HepG2 (cell line): Measurements from ENCODE around the gene FCER1G. TPM values are rescaled to one million over a fixed set of nuclear protein-coding genes. Genes with fewer than 3 reads are reported as not detected.

Experiments
- ATF2 ChIP-seq: sonication (generic); formaldehyde crosslinking; IDR thresholded peaks from 2 replicates; pipeline ENCODE4 v1.4.0; 2020; ENCODE audit warnings: missing genetic modification reagents
- CBX1 ChIP-seq: IDR thresholded peaks from one replicate; pipeline ENCODE4 v1.6.1; 2016; ENCODE audit warnings: antibody characterized with exemption, low read depth
- ELF3 ChIP-seq: IDR thresholded peaks from 2 replicates; pipeline ENCODE4 v1.6.1; 2016; ENCODE audit warnings: missing genetic modification reagents, missing compliant biosample characterization
- GFI1 ChIP-seq: sonication (generic); formaldehyde crosslinking; IDR thresholded peaks from 2 replicates; pipeline ENCODE4 v1.5.0; 2020; ENCODE audit warnings: missing genetic modification reagents, mild to moderate bottlenecking, borderline replicate concordance
- GLI4 ChIP-seq: sonication (generic); formaldehyde crosslinking; IDR thresholded peaks from 2 replicates; pipeline ENCODE4 v1.5.1; 2020; ENCODE audit warnings: missing genetic modification reagents, mild to moderate bottlenecking, moderate library complexity, borderline replicate concordance
- HOXD1 ChIP-seq: sonication (generic); formaldehyde crosslinking; IDR thresholded peaks from 2 replicates; pipeline ENCODE4 v1.5.0; 2020; ENCODE audit warnings: missing genetic modification reagents
- JUN ChIP-seq: sonication (generic); formaldehyde crosslinking; IDR thresholded peaks from 2 replicates; pipeline ENCODE4 v1.4.0; 2020; ENCODE audit warnings: mild to moderate bottlenecking, missing genetic modification reagents
- LBX2 ChIP-seq: sonication (generic); formaldehyde crosslinking; IDR thresholded peaks from 2 replicates; pipeline ENCODE4 v1.5.0; 2020; ENCODE audit warnings: missing genetic modification reagents, mild to moderate bottlenecking, borderline replicate concordance
- MTF2 ChIP-seq: sonication (generic); formaldehyde crosslinking; IDR thresholded peaks from 2 replicates; pipeline ENCODE4 v1.5.0; 2020; ENCODE audit warnings: missing genetic modification reagents, borderline replicate concordance
- MYNN ChIP-seq: sonication (generic); formaldehyde crosslinking; IDR thresholded peaks from 2 replicates; pipeline ENCODE4 v1.4.0; 2020; ENCODE audit warnings: mild to moderate bottlenecking, low read depth, missing genetic modification reagents
- NFIC ChIP-seq: IDR thresholded peaks from 2 replicates; pipeline ENCODE4 v1.6.1; 2012; ENCODE audit warnings: mild to moderate bottlenecking, low read length, inconsistent platforms
- PBX3 ChIP-seq: sonication (generic); formaldehyde crosslinking; IDR thresholded peaks from 2 replicates; pipeline ENCODE4 v1.8.1; 2023; ENCODE audit warnings: missing genetic modification reagents, inconsistent platforms, borderline replicate concordance
- PHF21A ChIP-seq: sonication (generic); formaldehyde crosslinking; IDR thresholded peaks from 2 replicates; pipeline ENCODE4 v1.5.0; 2020; ENCODE audit warnings: mild to moderate bottlenecking, missing genetic modification reagents
- SIN3A ChIP-seq: IDR thresholded peaks from 2 replicates; pipeline ENCODE4 v1.6.1; 2011; ENCODE audit warnings: low read depth, mild to moderate bottlenecking, control low read depth, low read length, borderline replicate concordance
- SMAD3 ChIP-seq: sonication (generic); formaldehyde crosslinking; IDR thresholded peaks from 2 replicates; pipeline ENCODE4 v1.4.0; 2020; ENCODE audit warnings: missing genetic modification reagents
- SNAPC2 ChIP-seq: sonication (generic); formaldehyde crosslinking; IDR thresholded peaks from 2 replicates; pipeline ENCODE4 v1.8.1; 2022; ENCODE audit warnings: mild to moderate bottlenecking, missing genetic modification reagents
- TAF15 ChIP-seq: fragments of 200-400 bp; formaldehyde crosslinking; IDR thresholded peaks from one replicate; pipeline ENCODE4 v1.6.1; 2018; ENCODE audit warnings: mild to moderate bottlenecking, low read depth, low read length; ENCODE audit not compliant: poor library complexity, severe bottlenecking
- TARDBP ChIP-seq: sonication (generic); formaldehyde crosslinking; IDR thresholded peaks from 2 replicates; pipeline ENCODE4 v1.8.0; 2022; ENCODE audit warnings: mild to moderate bottlenecking, missing genetic modification reagents
- ZBTB42 ChIP-seq: sonication (generic); formaldehyde crosslinking; IDR thresholded peaks from 2 replicates; pipeline ENCODE4 v1.5.0; 2020; ENCODE audit warnings: mild to moderate bottlenecking, missing genetic modification reagents
- ZBTB44 ChIP-seq: sonication (generic); formaldehyde crosslinking; IDR thresholded peaks from 2 replicates; pipeline ENCODE4 v1.4.0; 2020; ENCODE audit warnings: missing genetic modification reagents
- ZFX ChIP-seq: sonication (generic); formaldehyde crosslinking; IDR thresholded peaks from 2 replicates; pipeline ENCODE4 v1.4.0; 2020; ENCODE audit warnings: mild to moderate bottlenecking, low read depth, missing genetic modification reagents, moderate library complexity
- ZNF205 ChIP-seq: IDR thresholded peaks from 2 replicates; pipeline ENCODE4 v1.6.1; 2018; ENCODE audit warnings: missing biosample characterization, missing genetic modification reagents
- ZNF317 ChIP-seq: sonication (generic); formaldehyde crosslinking; IDR thresholded peaks from 2 replicates; pipeline ENCODE4 v1.5.0; 2020; ENCODE audit warnings: mild to moderate bottlenecking, missing genetic modification reagents
- ZNF331 ChIP-seq: sonication (generic); formaldehyde crosslinking; IDR thresholded peaks from 2 replicates; pipeline ENCODE4 v1.4.0; 2020; ENCODE audit warnings: missing genetic modification reagents
- ZNF44 ChIP-seq: sonication (generic); formaldehyde crosslinking; IDR thresholded peaks from 2 replicates; pipeline ENCODE4 v1.5.1; 2020; ENCODE audit warnings: mild to moderate bottlenecking, missing genetic modification reagents
- ZNF576 ChIP-seq: sonication (generic); formaldehyde crosslinking; IDR thresholded peaks from 2 replicates; pipeline ENCODE4 v1.4.0; 2020; ENCODE audit warnings: mild to moderate bottlenecking, missing genetic modification reagents
- ZNF672 ChIP-seq: sonication (generic); formaldehyde crosslinking; IDR thresholded peaks from 2 replicates; pipeline ENCODE4 v1.8.1; 2022; ENCODE audit warnings: missing genetic modification reagents
- ZNF773 ChIP-seq: sonication (generic); formaldehyde crosslinking; IDR thresholded peaks from 2 replicates; pipeline ENCODE4 v1.4.0; 2020; ENCODE audit warnings: missing genetic modification reagents, borderline replicate concordance
- ZNF841 ChIP-seq: sonication (generic); formaldehyde crosslinking; IDR thresholded peaks from 2 replicates; pipeline ENCODE4 v1.8.1; 2023; ENCODE audit warnings: missing genetic modification reagents, borderline replicate concordance
- polyA plus RNA-seq, 8 experiments: library from polyadenylated mRNA; depleted of rRNA in 3 of 8; stranded (reverse) in 7 of 8; unstranded in 1 of 8; fragments of >200 nt; fragmentation: Illumina TruSeq in 4 of 8; extraction: Trizol in 4 of 8; gene quantifications; 2 replicates each; pipeline versions ENCODE4 v1.2.1 to v1.2.3, GENCODE V29; 2011 to 2016; ENCODE audit warnings: low read depth in 4 of 8, missing spikeins in 1 of 8, mixed read lengths in 1 of 8; ENCODE audit not compliant: insufficient read depth in 1 of 8
- total RNA-seq, 5 experiments: library from RNA; depleted of rRNA; stranded (reverse); fragments of >200 nt; fragmentation: Illumina TruSeq; extraction: Trizol; gene quantifications; 2 replicates each; pipeline ENCODE4 v1.2.3, GENCODE V29; 2016; ENCODE audit warnings: low read depth in 1 of 5

The FCER1G gene
- total and polyA plus RNA-seq, 2 of the 13 experiments (the other 11 are each of a cell fraction or from before 2014, with no cell fraction given), result 1.3 to 6.4 TPM

GRCh38 chr1:161238039-161238473, 23.0 kb downstream of the FCER1G start, which contains the start of gene NR1I3 (continued):
- TF ChIP-seq ATF2 (CRISPR knock-in tag), result peak; percentile 61; the same call in 1 of the 2 replicates
- no peak; the same call in 1 of the 2 replicates for TF ChIP-seq ZNF317 (CRISPR knock-in tag)
- TF ChIP-seq ELF3 (CRISPR knock-in tag), result no peak
- no peak; the same call in 1 of the 2 replicates for TF ChIP-seq JUN (CRISPR knock-in tag)
- no peak for TF ChIP-seq SNAPC2
- peak; percentile 92 for TF ChIP-seq PHF21A
- no peak for TF ChIP-seq TAF15
- TF ChIP-seq ZNF44, result no peak
- peak; percentile 47; the same call in 1 of the 2 replicates for TF ChIP-seq ZNF331 (CRISPR knock-in tag)
- TF ChIP-seq ZFX, result peak; percentile 47
- TF ChIP-seq SIN3A, result no peak
- TF ChIP-seq GFI1 (CRISPR knock-in tag), result peak; percentile 91
- no peak for TF ChIP-seq ZBTB42
- no peak for TF ChIP-seq ZNF205 (CRISPR knock-in tag)
- no peak for TF ChIP-seq MYNN (CRISPR knock-in tag)
- no peak for TF ChIP-seq MTF2 (CRISPR knock-in tag)
- TF ChIP-seq NFIC, result no peak
- TF ChIP-seq GLI4 (CRISPR knock-in tag), result no peak
- TF ChIP-seq LBX2 (CRISPR knock-in tag), result no peak
- peak; percentile 77; the same call in 1 of the 2 replicates for TF ChIP-seq TARDBP (CRISPR knock-in tag)
- 0 out of 2 replicates have a peak, but pooled peaks have one; percentile 6 for TF ChIP-seq ZNF841 (CRISPR knock-in tag)
- TF ChIP-seq ZNF672, result no peak
- 0 out of 2 replicates have a peak, but pooled peaks have one; percentile 22 for TF ChIP-seq SMAD3 (CRISPR knock-in tag)
- no peak for TF ChIP-seq HOXD1 (CRISPR knock-in tag)
- no peak for TF ChIP-seq PBX3
- TF ChIP-seq ZNF773 (CRISPR knock-in tag), result no peak
- TF ChIP-seq ZBTB44 (CRISPR knock-in tag), result no peak
- no peak for TF ChIP-seq CBX1
- TF ChIP-seq ZNF576, result no peak
